H9 (cell line): ENCODE measurements around the gene EXOC2. TPM values are rescaled to one million over a fixed set of nuclear protein-coding genes. Genes with fewer than 3 reads are reported as not detected.

Experiments used
- DNase-seq: peaks from one replicate; pipeline ENCODE4 v3.0.0-alpha.2; 2017
- H2AFZ ChIP-seq: one replicate; pipeline ENCODE4 v1.6.1; 2013; ENCODE audit warnings: mild to moderate bottlenecking, low read length, control low read depth, moderate library complexity
- H2AK5ac ChIP-seq: 2 replicates; pipeline ENCODE4 v1.6.1; 2013; ENCODE audit warnings: low read length, control low read depth, mixed read lengths; ENCODE audit not compliant: insufficient read length
- H2BK120ac ChIP-seq: one replicate; pipeline ENCODE4 v1.6.1; 2013; ENCODE audit warnings: low read depth, mild to moderate bottlenecking, low read length, control low read depth, inconsistent platforms; ENCODE audit not compliant: poor library complexity, severe bottlenecking
- H2BK12ac ChIP-seq: 2 replicates; pipeline ENCODE4 v1.6.1; 2013; ENCODE audit warnings: low read length, control low read depth, mixed read lengths, low read depth; ENCODE audit not compliant: insufficient read length
- H2BK15ac ChIP-seq: 2 replicates; pipeline ENCODE4 v1.6.1; 2013; ENCODE audit warnings: low read depth, low read length, control low read depth
- H2BK20ac ChIP-seq: one replicate; pipeline ENCODE4 v1.6.1; 2013; ENCODE audit warnings: low read depth, mild to moderate bottlenecking, low read length, control low read depth, inconsistent platforms; ENCODE audit not compliant: poor library complexity, severe bottlenecking
- H2BK5ac ChIP-seq: 2 replicates; pipeline ENCODE4 v1.6.1; 2013; ENCODE audit warnings: low read length, control low read depth, mixed read lengths; ENCODE audit not compliant: insufficient read length
- H3K14ac ChIP-seq: 2 replicates; pipeline ENCODE4 v1.6.1; 2013; ENCODE audit warnings: low read length, control low read depth; ENCODE audit not compliant: insufficient read depth
- H3K18ac ChIP-seq: 2 replicates; pipeline ENCODE4 v1.6.1; 2013; ENCODE audit warnings: low read depth, mild to moderate bottlenecking, mixed read lengths, low read length, control low read depth; ENCODE audit not compliant: insufficient read length
- H3K23ac ChIP-seq: 2 replicates; pipeline ENCODE4 v1.6.1; 2013; ENCODE audit warnings: low read length, control low read depth, mixed read lengths, low read depth; ENCODE audit not compliant: insufficient read length
- H3K23me2 ChIP-seq: 2 replicates; pipeline ENCODE4 v1.6.1; 2013; ENCODE audit warnings: low read depth, mild to moderate bottlenecking, mixed read lengths, low read length, control low read depth; ENCODE audit not compliant: insufficient read length, poor library complexity, severe bottlenecking
- H3K27ac ChIP-seq: 2 replicates; pipeline ENCODE4 v1.5.1; 2013; ENCODE audit warnings: low read length, control low read depth, mixed read lengths, low read depth; ENCODE audit not compliant: insufficient read length
- H3K27me3 ChIP-seq: 2 replicates; pipeline ENCODE4 v1.6.1; 2013; ENCODE audit warnings: low read length, control low read depth, inconsistent platforms; ENCODE audit not compliant: insufficient read depth
- H3K4ac ChIP-seq: 2 replicates; pipeline ENCODE4 v1.6.1; 2013; ENCODE audit warnings: low read depth, mild to moderate bottlenecking, control low read depth, inconsistent platforms, low read length, moderate library complexity
- H3K4me1 ChIP-seq: 2 replicates; pipeline ENCODE4 v1.6.1; 2013; ENCODE audit warnings: low read length, control low read depth, inconsistent platforms; ENCODE audit not compliant: insufficient read depth
- H3K4me2 ChIP-seq: 2 replicates; pipeline ENCODE4 v1.6.1; 2013; ENCODE audit warnings: low read length, control low read depth, mixed read lengths; ENCODE audit not compliant: insufficient read length, insufficient read depth
- H3K56ac ChIP-seq: 2 replicates; pipeline ENCODE4 v1.6.1; 2013; ENCODE audit warnings: low read depth, mild to moderate bottlenecking, mixed read lengths, low read length, control low read depth; ENCODE audit not compliant: insufficient read length
- H3K79me1 ChIP-seq: 2 replicates; pipeline ENCODE4 v1.6.1; 2013; ENCODE audit warnings: low read depth, mild to moderate bottlenecking, moderate library complexity, low read length, control low read depth, inconsistent platforms; ENCODE audit not compliant: insufficient read depth, poor library complexity, severe bottlenecking
- H3K79me2 ChIP-seq: 2 replicates; pipeline ENCODE4 v1.6.1; 2013; ENCODE audit warnings: low read length, control low read depth, inconsistent platforms; ENCODE audit not compliant: insufficient read depth
- H3K9ac ChIP-seq: 2 replicates; pipeline ENCODE4 v1.6.1; 2013; ENCODE audit warnings: low read length, control low read depth, mixed read lengths; ENCODE audit not compliant: insufficient read length; ENCODE audit errors: extremely low read depth
- H3K9me3 ChIP-seq: one replicate; pipeline ENCODE4 v1.6.1; 2013; ENCODE audit warnings: low read depth, low read length, inconsistent platforms; ENCODE audit not compliant: control insufficient read depth
- H3T11ph ChIP-seq: one replicate; pipeline ENCODE4 v1.6.1; 2013; ENCODE audit warnings: mild to moderate bottlenecking, low read length, control low read depth, inconsistent platforms
- H4K20me1 ChIP-seq: one replicate; pipeline ENCODE4 v1.6.1; 2013; ENCODE audit not compliant: control insufficient read depth, insufficient read length, insufficient read depth
- H4K5ac ChIP-seq: 2 replicates; pipeline ENCODE4 v1.6.1; 2013; ENCODE audit warnings: low read depth, mild to moderate bottlenecking, mixed read lengths, low read length, control low read depth; ENCODE audit not compliant: insufficient read length
- H4K8ac ChIP-seq: replicated peaks from 2 replicates; pipeline ENCODE4 v1.6.1; 2013; ENCODE audit warnings: low read length, control low read depth, mixed read lengths, low read depth; ENCODE audit not compliant: insufficient read length
- H4K91ac ChIP-seq: 2 replicates; pipeline ENCODE4 v1.6.1; 2013; ENCODE audit warnings: low read depth, mild to moderate bottlenecking, moderate library complexity, mixed read lengths, low read length, control low read depth; ENCODE audit not compliant: insufficient read length
- H3K27ac Mint-ChIP-seq, 3 experiments: 2 replicates in 2 of 3; 3 replicates in 1 of 3; pipeline ENCODE4 v1.8.0; 2020 to 2021; ENCODE audit warnings: mixed read lengths in 3 of 3, mild to moderate bottlenecking in 1 of 3, moderate library complexity in 1 of 3
- H3K27me3 Mint-ChIP-seq: 2 replicates; pipeline ENCODE4 v1.8.0; 2021; ENCODE audit warnings: low read depth, mild to moderate bottlenecking, moderate library complexity, mixed read lengths
- H3K36me3 Mint-ChIP-seq, 3 experiments: 2 replicates in 2 of 3; 3 replicates in 1 of 3; pipeline ENCODE4 v1.8.0; 2020 to 2021; ENCODE audit warnings: low read depth in 3 of 3, mixed read lengths in 3 of 3; ENCODE audit not compliant: insufficient read depth in 1 of 3
- H3K4me1 Mint-ChIP-seq, 2 experiments: 2 replicates each; pipeline ENCODE4 v1.8.0; 2020; ENCODE audit warnings: mixed read lengths in 2 of 2
- H3K4me3 Mint-ChIP-seq, 2 experiments: 2 replicates in 1 of 2; 3 replicates in 1 of 2; pipeline ENCODE4 v1.8.0; 2020 to 2021; ENCODE audit warnings: mild to moderate bottlenecking in 2 of 2, mixed read lengths in 2 of 2, moderate library complexity in 1 of 2
- H3K9me3 Mint-ChIP-seq, 2 experiments: 2 replicates in 1 of 2; 3 replicates in 1 of 2; pipeline ENCODE4 v1.8.0; 2020; ENCODE audit warnings: mild to moderate bottlenecking in 2 of 2, mixed read lengths in 2 of 2, moderate library complexity in 1 of 2
- WGBS: extraction: QIAGEN DNeasy Blood & Tissue Kit; methylation state at CpG from one replicate; pipeline ENCODE4 v1.1.7; 2013; ENCODE audit warnings: missing lambda C conversion rate, low lambda C conversion rate, mixed read lengths; ENCODE audit not compliant: insufficient read length; ENCODE audit errors: extremely low coverage; 5-methylcytosine and 5-hydroxymethylcytosine counted together
- total RNA-seq: library from RNA; stranded (reverse); gene quantifications from 2 replicates; pipeline ENCODE4 v1.2.1, GENCODE V29; 2021
- TF ChIP-seq, protein P1 (sequence below): fragments of 200-600 bp; sonication (generic); conservative IDR thresholded peaks from 3 replicates; pipeline ENCODE4 v1.8.0; 2021; ENCODE audit warnings: antibody characterized with exemption, mild to moderate bottlenecking

The EXOC2 gene
- total RNA-seq, 1 experiment from 2014 or later: 29.9 TPM

DNA sequence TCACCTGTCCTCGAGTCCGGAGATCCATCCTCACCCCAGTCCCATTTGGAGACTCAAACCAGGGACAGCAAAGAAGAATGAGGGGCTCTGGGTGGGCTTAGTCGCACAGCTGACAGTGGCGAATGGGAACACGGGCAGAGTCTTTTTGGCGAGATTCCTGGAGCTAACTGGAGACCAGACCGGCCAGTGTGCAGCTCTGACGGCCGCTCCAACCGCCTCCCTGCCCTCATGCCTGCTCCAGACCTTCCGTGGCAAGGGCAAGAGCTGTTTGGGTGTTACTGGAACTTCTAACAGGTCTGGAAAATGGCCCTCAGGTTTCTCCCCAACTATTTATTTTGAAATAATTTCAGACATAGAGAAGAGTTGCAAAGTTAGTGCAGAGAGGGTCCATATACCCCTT, 225.8 kb downstream of the EXOC2 start:
- H3K56ac ChIP-seq: no peak overlapping the region
- H3K27ac ChIP-seq: no peak overlapping the region
- no peak overlapping the region for H2BK120ac ChIP-seq
- no peak overlapping the region for H2BK5ac ChIP-seq
- H3K9me3 ChIP-seq: no peaks in the 10 kb centered on the region
- H3K4me1 Mint-ChIP-seq: no peaks in the 10 kb centered on the region
- no peaks in the 10 kb centered on the region for H4K20me1 ChIP-seq
- H3K4me1 ChIP-seq: no peaks in the 10 kb centered on the region
- H3K23ac ChIP-seq: no peak overlapping the region
- H3K14ac ChIP-seq: no peak overlapping the region
- no peak overlapping the region for H3K18ac ChIP-seq
- no peak overlapping the region for H3K4ac ChIP-seq
- H3K4me2 ChIP-seq: no peak overlapping the region
- H2AFZ ChIP-seq: no peak overlapping the region
- H3T11ph ChIP-seq: no peak overlapping the region
- H3K27me3 Mint-ChIP-seq: peaks cover 18% of the 10 kb centered on the region
- DNase-seq: no peak
- H3K9me3 Mint-ChIP-seq: peaks cover 3 to 11% of the 10 kb centered on the region in 2 experiments; a peak in 2 of 5 replicates
- TF ChIP-seq, protein P1, sequence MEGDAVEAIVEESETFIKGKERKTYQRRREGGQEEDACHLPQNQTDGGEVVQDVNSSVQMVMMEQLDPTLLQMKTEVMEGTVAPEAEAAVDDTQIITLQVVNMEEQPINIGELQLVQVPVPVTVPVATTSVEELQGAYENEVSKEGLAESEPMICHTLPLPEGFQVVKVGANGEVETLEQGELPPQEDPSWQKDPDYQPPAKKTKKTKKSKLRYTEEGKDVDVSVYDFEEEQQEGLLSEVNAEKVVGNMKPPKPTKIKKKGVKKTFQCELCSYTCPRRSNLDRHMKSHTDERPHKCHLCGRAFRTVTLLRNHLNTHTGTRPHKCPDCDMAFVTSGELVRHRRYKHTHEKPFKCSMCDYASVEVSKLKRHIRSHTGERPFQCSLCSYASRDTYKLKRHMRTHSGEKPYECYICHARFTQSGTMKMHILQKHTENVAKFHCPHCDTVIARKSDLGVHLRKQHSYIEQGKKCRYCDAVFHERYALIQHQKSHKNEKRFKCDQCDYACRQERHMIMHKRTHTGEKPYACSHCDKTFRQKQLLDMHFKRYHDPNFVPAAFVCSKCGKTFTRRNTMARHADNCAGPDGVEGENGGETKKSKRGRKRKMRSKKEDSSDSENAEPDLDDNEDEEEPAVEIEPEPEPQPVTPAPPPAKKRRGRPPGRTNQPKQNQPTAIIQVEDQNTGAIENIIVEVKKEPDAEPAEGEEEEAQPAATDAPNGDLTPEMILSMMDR: no peak
- no peak overlapping the region for H4K91ac ChIP-seq
- no peak overlapping the region for H2BK12ac ChIP-seq
- no peaks in the 10 kb centered on the region for H3K27me3 ChIP-seq
- no peak overlapping the region for H4K5ac ChIP-seq
- H3K23me2 ChIP-seq: no peaks in the 10 kb centered on the region
- no peak overlapping the region for H3K27ac Mint-ChIP-seq
- H3K4me3 Mint-ChIP-seq: no peak overlapping the region
- WGBS: no CpG with 5 or more reads among the region's 11 CpGs
- H3K9ac ChIP-seq: no peak overlapping the region
- H3K79me1 ChIP-seq: no peaks in the 10 kb centered on the region
- H2BK20ac ChIP-seq: no peak overlapping the region
- peaks cover 0 to 5% (median 0%) of the 10 kb centered on the region in 3 experiments; a peak in 1 of 7 replicates for H3K36me3 Mint-ChIP-seq
- no peaks in the 10 kb centered on the region for H3K79me2 ChIP-seq
- H4K8ac ChIP-seq: no peak overlapping the region
- H2BK15ac ChIP-seq: no peak overlapping the region
- H2AK5ac ChIP-seq: no peak overlapping the region
